D341Med (cell line): ENCODE data around the gene PIGS.

Experiments used
- DNase-seq: peaks from one replicate; pipeline ENCODE4 v3.0.0; 2012; ENCODE audit warnings: low spot score

Gene PIGS

DNA sequence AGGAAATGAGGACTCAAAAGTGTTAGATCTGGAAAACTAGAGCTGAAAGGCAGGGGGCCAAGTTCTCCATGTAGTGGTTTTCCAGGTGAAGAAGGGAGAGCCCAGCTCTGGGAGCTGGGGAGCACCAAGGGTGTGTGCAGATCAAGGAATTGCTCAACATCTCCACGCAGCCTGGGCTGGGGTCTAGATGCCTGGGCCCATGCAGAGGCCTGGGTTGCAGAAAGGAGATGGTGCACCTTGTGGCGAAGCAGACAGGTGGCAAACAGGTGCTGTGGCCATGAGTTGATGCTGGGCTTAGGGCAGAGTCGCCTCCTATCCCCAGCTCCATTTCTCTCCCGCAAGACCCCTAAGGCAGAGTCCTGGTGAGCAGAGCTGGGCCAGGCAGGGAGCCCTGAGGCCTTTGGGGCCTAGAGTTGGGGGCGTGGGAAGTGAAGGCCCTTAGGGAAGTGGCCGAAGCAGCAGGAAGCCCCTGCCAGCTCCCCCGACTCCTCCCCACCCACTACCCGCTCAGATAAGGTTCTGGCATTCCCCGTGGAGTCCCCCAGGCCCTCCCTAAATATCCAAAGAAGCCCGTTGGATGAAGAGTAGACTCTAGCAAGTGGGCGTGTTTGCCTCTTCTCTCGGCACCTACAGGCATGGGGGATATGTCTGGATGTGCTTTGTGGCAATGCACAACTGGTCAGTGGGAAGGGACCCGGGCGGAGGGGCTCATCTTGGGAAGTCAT lies 64.4 kb downstream of the PIGS start:
- no peak for DNase-seq

- no peak for DNase-seq
Observed at GRCh38 chr17:28505986-28506665, 65.2 kb downstream of the PIGS start, which contains the start of gene FOXN1. FOXN1 (plus strand) TSS chr17:28506348; CDS start chr17:28523970, 17,622 bp downstream.

DNA sequence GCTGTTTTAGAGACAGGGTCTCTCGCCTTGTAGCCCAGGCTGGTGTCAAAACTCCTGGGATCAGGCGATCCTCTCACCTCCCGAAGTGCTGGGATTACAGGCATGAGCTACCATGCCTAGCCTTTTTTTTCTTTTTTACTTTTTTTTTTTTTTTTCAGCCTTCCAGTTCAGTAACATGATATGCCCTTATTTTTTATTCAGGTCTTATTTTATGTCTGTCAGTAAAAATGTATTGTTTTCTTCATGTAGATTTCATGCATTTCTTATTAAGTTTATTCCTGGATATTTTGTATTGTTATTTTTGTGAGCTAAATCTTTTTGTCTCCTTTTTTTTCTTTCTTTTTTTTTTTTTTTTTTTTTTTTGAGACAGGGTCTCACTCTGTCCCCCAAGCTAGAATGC lies 67.9 kb downstream of the PIGS start:
- no peak for DNase-seq
